Measurements from ENCODE around the gene CTIF.

Gene CTIF

DNA sequence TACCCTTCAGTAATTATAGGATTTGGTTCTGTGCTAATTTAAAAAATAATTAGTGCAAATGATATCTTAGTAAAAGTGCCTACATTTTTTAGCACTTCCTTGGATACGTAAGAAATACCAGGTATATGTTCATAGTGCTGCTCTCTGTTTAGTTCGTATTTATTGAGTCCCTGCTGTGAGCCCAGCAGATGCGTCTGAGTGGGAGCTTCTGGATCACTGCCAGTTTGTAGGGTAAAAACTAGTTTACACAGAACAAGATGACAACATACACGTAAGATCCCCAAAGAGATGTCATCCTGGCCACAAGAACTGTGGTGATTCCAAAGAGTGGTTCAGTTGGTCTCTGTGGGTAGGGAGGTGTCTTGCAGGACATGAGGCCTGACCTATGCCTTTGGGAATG is 103.2 kb downstream of the CTIF start:
- no peaks in the 10 kb centered on the region for H3F3A ChIP-seq (ENCODE audit: insufficient read depth)
- H3K27me3 ChIP-seq (ENCODE audit: low read length) = no peaks in the 10 kb centered on the region
- H3K9me3 ChIP-seq (ENCODE audit: insufficient read depth, low read length) = no peaks in the 10 kb centered on the region
- H3K27ac ChIP-seq (ENCODE audit: low read depth, low read length) = no peak overlapping the region
- H4K20me1 ChIP-seq (ENCODE audit: low read depth, low read length) = no peaks in the 10 kb centered on the region
- no peak for TF ChIP-seq EZH2phosphoT487 (conservative IDR thresholded peaks at IDR 0.05; ENCODE audit: low read length)
- TF ChIP-seq, protein P1, sequence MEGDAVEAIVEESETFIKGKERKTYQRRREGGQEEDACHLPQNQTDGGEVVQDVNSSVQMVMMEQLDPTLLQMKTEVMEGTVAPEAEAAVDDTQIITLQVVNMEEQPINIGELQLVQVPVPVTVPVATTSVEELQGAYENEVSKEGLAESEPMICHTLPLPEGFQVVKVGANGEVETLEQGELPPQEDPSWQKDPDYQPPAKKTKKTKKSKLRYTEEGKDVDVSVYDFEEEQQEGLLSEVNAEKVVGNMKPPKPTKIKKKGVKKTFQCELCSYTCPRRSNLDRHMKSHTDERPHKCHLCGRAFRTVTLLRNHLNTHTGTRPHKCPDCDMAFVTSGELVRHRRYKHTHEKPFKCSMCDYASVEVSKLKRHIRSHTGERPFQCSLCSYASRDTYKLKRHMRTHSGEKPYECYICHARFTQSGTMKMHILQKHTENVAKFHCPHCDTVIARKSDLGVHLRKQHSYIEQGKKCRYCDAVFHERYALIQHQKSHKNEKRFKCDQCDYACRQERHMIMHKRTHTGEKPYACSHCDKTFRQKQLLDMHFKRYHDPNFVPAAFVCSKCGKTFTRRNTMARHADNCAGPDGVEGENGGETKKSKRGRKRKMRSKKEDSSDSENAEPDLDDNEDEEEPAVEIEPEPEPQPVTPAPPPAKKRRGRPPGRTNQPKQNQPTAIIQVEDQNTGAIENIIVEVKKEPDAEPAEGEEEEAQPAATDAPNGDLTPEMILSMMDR (IDR thresholded peaks at IDR 0.05; ENCODE audit: insufficient read depth, low read length, poor library complexity, severe bottlenecking) = no peak
- no peaks in the 10 kb centered on the region for H3K9me2 ChIP-seq (replicated peaks; ENCODE audit: insufficient read depth, low read length)
- H3K9ac ChIP-seq (ENCODE audit: low read length) = no peak overlapping the region
- H3K4me2 ChIP-seq (ENCODE audit: low read depth, low read length, poor library complexity, severe bottlenecking) = no peak overlapping the region
- H3K4me3 ChIP-seq (ENCODE audit: insufficient read depth, low read length, poor library complexity, severe bottlenecking) = no peak overlapping the region
- no peaks in the 10 kb centered on the region for H3K79me2 ChIP-seq (ENCODE audit: insufficient read depth, low read length)
- H3K36me3 ChIP-seq (ENCODE audit: low read length) = no peaks in the 10 kb centered on the region
- no peak overlapping the region for H2AFZ ChIP-seq (ENCODE audit: low read depth, low read length, severe bottlenecking)

DNA sequence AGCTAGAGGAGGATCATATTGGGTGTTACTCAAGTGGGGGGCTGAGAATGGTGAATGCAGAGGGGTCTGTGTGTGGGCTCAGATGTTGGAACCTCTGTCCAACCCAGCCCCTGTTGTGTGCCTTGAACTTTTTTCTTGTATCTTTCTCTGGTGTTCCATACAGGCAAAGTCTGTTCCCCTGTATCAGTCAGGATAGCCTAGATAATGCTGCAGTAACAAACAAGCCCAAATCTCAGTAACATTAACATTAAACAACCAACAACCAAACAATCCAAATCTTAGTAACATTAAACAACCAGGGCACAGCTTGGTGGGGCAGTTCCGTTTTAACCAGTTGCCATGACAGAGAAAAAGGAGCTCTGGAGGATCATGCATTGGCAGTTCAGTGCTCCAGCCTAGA is 103.7 kb downstream of the CTIF start:
- H3F3A ChIP-seq (ENCODE audit: insufficient read depth) = no peaks in the 10 kb centered on the region
- TF ChIP-seq EZH2phosphoT487 (conservative IDR thresholded peaks at IDR 0.05; ENCODE audit: low read length) = no peak
- TF ChIP-seq, protein P1 (IDR thresholded peaks at IDR 0.05; ENCODE audit: insufficient read depth, low read length, poor library complexity, severe bottlenecking) = no peak
- no peaks in the 10 kb centered on the region for H3K27me3 ChIP-seq (ENCODE audit: low read length)
- no peak overlapping the region for H3K4me2 ChIP-seq (ENCODE audit: low read depth, low read length, poor library complexity, severe bottlenecking)
- no peaks in the 10 kb centered on the region for H3K9me3 ChIP-seq (ENCODE audit: insufficient read depth, low read length)
- no peak overlapping the region for H3K9ac ChIP-seq (ENCODE audit: low read length)
- H2AFZ ChIP-seq (ENCODE audit: low read depth, low read length, severe bottlenecking) = no peak overlapping the region
- H3K79me2 ChIP-seq (ENCODE audit: insufficient read depth, low read length) = no peaks in the 10 kb centered on the region
- no peaks in the 10 kb centered on the region for H3K36me3 ChIP-seq (ENCODE audit: low read length)
- no peak overlapping the region for H3K4me3 ChIP-seq (ENCODE audit: insufficient read depth, low read length, poor library complexity, severe bottlenecking)
- no peaks in the 10 kb centered on the region for H3K9me2 ChIP-seq (replicated peaks; ENCODE audit: insufficient read depth, low read length)
- H3K27ac ChIP-seq (ENCODE audit: low read depth, low read length) = no peak overlapping the region
- no peaks in the 10 kb centered on the region for H4K20me1 ChIP-seq (ENCODE audit: low read depth, low read length)

- H3K36me3 ChIP-seq (ENCODE audit: low read length) = no peaks in the 10 kb centered on the region
- H3K9me2 ChIP-seq (replicated peaks; ENCODE audit: insufficient read depth, low read length) = no peaks in the 10 kb centered on the region
- H3K9ac ChIP-seq (ENCODE audit: low read length) = no peak overlapping the region
- H3F3A ChIP-seq (ENCODE audit: insufficient read depth) = no peaks in the 10 kb centered on the region
- H3K27me3 ChIP-seq (ENCODE audit: low read length) = no peaks in the 10 kb centered on the region
- no peaks in the 10 kb centered on the region for H3K79me2 ChIP-seq (ENCODE audit: insufficient read depth, low read length)
- H3K9me3 ChIP-seq (ENCODE audit: insufficient read depth, low read length) = no peaks in the 10 kb centered on the region
- TF ChIP-seq, protein P1 (IDR thresholded peaks at IDR 0.05; ENCODE audit: insufficient read depth, low read length, poor library complexity, severe bottlenecking) = no peak
- no peak for TF ChIP-seq EZH2phosphoT487 (conservative IDR thresholded peaks at IDR 0.05; ENCODE audit: low read length)
- no peaks in the 10 kb centered on the region for H4K20me1 ChIP-seq (ENCODE audit: low read depth, low read length)
- no peak overlapping the region for H3K27ac ChIP-seq (ENCODE audit: low read depth, low read length)
- no peak overlapping the region for H3K4me3 ChIP-seq (ENCODE audit: insufficient read depth, low read length, poor library complexity, severe bottlenecking)
- H2AFZ ChIP-seq (ENCODE audit: low read depth, low read length, severe bottlenecking) = no peak overlapping the region
- no peak overlapping the region for H3K4me2 ChIP-seq (ENCODE audit: low read depth, low read length, poor library complexity, severe bottlenecking)
Measured at GRCh38 chr18:48643262-48643661, 104.4 kb downstream of the CTIF start.
